Fibroblast of upper back skin (primary cell): ENCODE measurements around the gene SCARB1.

Experiments
- DNase-seq: peaks from one replicate; pipeline ENCODE4 v3.0.0-alpha.2; 2013

SCARB1 gene

GRCh38 chr12:124861898-124862676 is 1.6 kb downstream of the SCARB1 start:
- DNase-seq = no peak

GRCh38 chr12:124861492-124861891 is 2.2 kb downstream of the SCARB1 start:
- peak; percentile 21 for DNase-seq

GRCh38 chr12:124857921-124858461 is 5.7 kb downstream of the SCARB1 start:
- no peak for DNase-seq

- DNase-seq = no peak
Measured at GRCh38 chr12:124856842-124857178, 6.9 kb downstream of the SCARB1 start.

GRCh38 chr12:124856132-124856841 is 7.4 kb downstream of the SCARB1 start:
- DNase-seq = no peak

GRCh38 chr12:124855275-124855957 is 8.2 kb downstream of the SCARB1 start:
- DNase-seq = no peak

GRCh38 chr12:124854637-124855184 is 9.0 kb downstream of the SCARB1 start:
- no peak for DNase-seq

- DNase-seq = no peak
Measured at GRCh38 chr12:124853781-124854636, 9.7 kb downstream of the SCARB1 start.

- DNase-seq = no peak
Measured at GRCh38 chr12:124852911-124853427, 10.7 kb downstream of the SCARB1 start.

GRCh38 chr12:124852329-124852831 is 11.3 kb downstream of the SCARB1 start:
- no peak for DNase-seq

GRCh38 chr12:124851342-124851741 is 12.3 kb downstream of the SCARB1 start:
- DNase-seq = no peak

GRCh38 chr12:124849382-124849781 is 14.3 kb downstream of the SCARB1 start:
- no peak for DNase-seq

GRCh38 chr12:124848621-124849380 is 14.9 kb downstream of the SCARB1 start:
- DNase-seq = no peak

- no peak for DNase-seq
Measured at GRCh38 chr12:124847113-124848074, 16.3 kb downstream of the SCARB1 start.

GRCh38 chr12:124844411-124845397 is 19.0 kb downstream of the SCARB1 start:
- DNase-seq = no peak

- DNase-seq = no peak
Measured at GRCh38 chr12:124842800-124843510, 20.7 kb downstream of the SCARB1 start.

GRCh38 chr12:124842073-124842749 is 21.5 kb downstream of the SCARB1 start:
- DNase-seq = no peak
